ENCODE data around the gene NGRN.

NGRN gene

GRCh38 chr15:90232941-90233386, 32.5 kb upstream of the NGRN start:
- Histone ChIP-seq H3K4me3 (IDR thresholded peaks at IDR 0.05; ENCODE audit: insufficient read depth, low read depth, low read length) (no peak overlapping the region), H3K4me1 (ENCODE audit: low read depth, poor library complexity, severe bottlenecking) (peaks cover 16% of the 10 kb centered on the region), H2AFZ (ENCODE audit: low read depth) (peak overlapping the region; percentile 78), H3K36me3 (ENCODE audit: insufficient read depth) (no peaks in the 10 kb centered on the region), H4K20me1 (ENCODE audit: insufficient read depth) (no peaks in the 10 kb centered on the region), H3K79me2 (ENCODE audit: insufficient read depth, low read depth) (no peaks in the 10 kb centered on the region), H3K9ac (peak overlapping the region; percentile 61; the same call in 1 of the 2 replicates), H3K27ac (peak overlapping the region; percentile 58), H3K4me2 (peak overlapping the region; percentile 61), H3K27me3 (ENCODE audit: insufficient read depth, low read depth) (no peaks in the 10 kb centered on the region)
- TF ChIP-seq, protein P1, sequence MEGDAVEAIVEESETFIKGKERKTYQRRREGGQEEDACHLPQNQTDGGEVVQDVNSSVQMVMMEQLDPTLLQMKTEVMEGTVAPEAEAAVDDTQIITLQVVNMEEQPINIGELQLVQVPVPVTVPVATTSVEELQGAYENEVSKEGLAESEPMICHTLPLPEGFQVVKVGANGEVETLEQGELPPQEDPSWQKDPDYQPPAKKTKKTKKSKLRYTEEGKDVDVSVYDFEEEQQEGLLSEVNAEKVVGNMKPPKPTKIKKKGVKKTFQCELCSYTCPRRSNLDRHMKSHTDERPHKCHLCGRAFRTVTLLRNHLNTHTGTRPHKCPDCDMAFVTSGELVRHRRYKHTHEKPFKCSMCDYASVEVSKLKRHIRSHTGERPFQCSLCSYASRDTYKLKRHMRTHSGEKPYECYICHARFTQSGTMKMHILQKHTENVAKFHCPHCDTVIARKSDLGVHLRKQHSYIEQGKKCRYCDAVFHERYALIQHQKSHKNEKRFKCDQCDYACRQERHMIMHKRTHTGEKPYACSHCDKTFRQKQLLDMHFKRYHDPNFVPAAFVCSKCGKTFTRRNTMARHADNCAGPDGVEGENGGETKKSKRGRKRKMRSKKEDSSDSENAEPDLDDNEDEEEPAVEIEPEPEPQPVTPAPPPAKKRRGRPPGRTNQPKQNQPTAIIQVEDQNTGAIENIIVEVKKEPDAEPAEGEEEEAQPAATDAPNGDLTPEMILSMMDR (conservative IDR thresholded peaks at IDR 0.05; ENCODE audit: low read depth, low read length), result no peak

DNA sequence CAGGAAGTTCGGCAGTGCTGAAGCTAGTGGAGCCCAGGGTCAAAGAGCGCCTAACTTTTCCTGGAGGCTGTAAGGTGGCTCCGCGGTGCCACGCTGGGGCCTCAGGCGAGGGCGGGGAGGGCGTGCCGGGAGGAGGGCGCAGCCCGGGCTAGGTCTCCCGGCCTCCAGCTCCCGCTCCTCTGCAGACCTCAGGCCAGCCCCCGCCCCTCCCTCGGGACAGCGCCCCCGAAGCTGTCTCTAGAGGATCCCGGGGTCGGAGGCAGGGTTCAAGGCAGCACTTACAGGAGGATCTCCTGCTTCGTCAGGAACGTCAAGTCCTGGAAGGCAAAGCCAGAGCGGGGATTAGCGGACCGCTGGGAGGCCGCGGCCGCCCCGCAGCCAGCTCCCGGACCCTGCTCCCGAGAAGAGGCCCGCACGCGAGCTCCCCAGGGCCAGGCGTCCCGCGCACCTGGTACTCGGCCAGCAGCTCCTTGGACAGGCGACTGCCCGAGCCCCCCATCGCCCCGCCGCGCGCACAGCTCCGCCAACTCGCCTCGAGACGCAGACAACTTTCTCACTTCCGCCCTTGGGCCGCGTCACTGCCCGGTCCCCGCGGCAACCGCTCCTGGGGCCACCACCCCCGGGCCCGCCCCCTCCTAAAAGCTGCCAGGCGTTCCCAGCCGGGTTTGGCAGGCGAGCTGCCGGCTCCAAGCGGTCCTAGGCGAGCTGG, 31.9 kb upstream of the NGRN start, which contains the start of gene CIB1:
Gene CIB1, minus strand, starts transcription at position 555 of the 709 bp plus-strand sequence. Its CDS starts 56 bp downstream, at position 499.
- H3K36me3 ChIP-seq (ENCODE audit: insufficient read depth), result no peaks in the 10 kb centered on the region
- H3K79me2 ChIP-seq (ENCODE audit: insufficient read depth, low read depth), result no peaks in the 10 kb centered on the region
- H2AFZ ChIP-seq (ENCODE audit: low read depth), result peak within 1 kb of the TSS; percentile 90
- no peak within 1 kb of the TSS for H3K4me3 ChIP-seq (IDR thresholded peaks at IDR 0.05; ENCODE audit: insufficient read depth, low read depth, low read length)
- peaks cover 16% of the 10 kb centered on the region for H3K4me1 ChIP-seq (ENCODE audit: low read depth, poor library complexity, severe bottlenecking)
- TF ChIP-seq, protein P1 (conservative IDR thresholded peaks at IDR 0.05; ENCODE audit: low read depth, low read length), result no peak; the same call in 1 of the 2 replicates
- peak within 1 kb of the TSS; percentile 61; the same call in 1 of the 2 replicates for H3K9ac ChIP-seq
- H4K20me1 ChIP-seq (ENCODE audit: insufficient read depth), result no peaks in the 10 kb centered on the region
- peak within 1 kb of the TSS; percentile 58 for H3K27ac ChIP-seq
- H3K27me3 ChIP-seq (ENCODE audit: insufficient read depth, low read depth), result no peaks in the 10 kb centered on the region
- H3K4me2 ChIP-seq, result peak within 1 kb of the TSS; percentile 73

GRCh38 chr15:90234096-90234988, 31.1 kb upstream of the NGRN start, which contains the start of gene GDPGP1:
GDPGP1 (plus strand) TSS chr15:90234209; CDS start chr15:90240909, 6,700 bp downstream.
- H3K79me2 ChIP-seq (ENCODE audit: insufficient read depth, low read depth), result no peaks in the 10 kb centered on the region
- H3K4me2 ChIP-seq, result peak within 1 kb of the TSS; percentile 73
- peak within 1 kb of the TSS; percentile 90 for H2AFZ ChIP-seq (ENCODE audit: low read depth)
- H4K20me1 ChIP-seq (ENCODE audit: insufficient read depth), result no peaks in the 10 kb centered on the region
- peak within 1 kb of the TSS; percentile 61; the same call in 1 of the 2 replicates for H3K9ac ChIP-seq
- H3K4me3 ChIP-seq (IDR thresholded peaks at IDR 0.05; ENCODE audit: insufficient read depth, low read depth, low read length), result no peak within 1 kb of the TSS
- H3K27me3 ChIP-seq (ENCODE audit: insufficient read depth, low read depth), result no peaks in the 10 kb centered on the region
- TF ChIP-seq, protein P1 (conservative IDR thresholded peaks at IDR 0.05; ENCODE audit: low read depth, low read length), result no peak
- peak within 1 kb of the TSS; percentile 58 for H3K27ac ChIP-seq
- H3K36me3 ChIP-seq (ENCODE audit: insufficient read depth), result no peaks in the 10 kb centered on the region
- H3K4me1 ChIP-seq (ENCODE audit: low read depth, poor library complexity, severe bottlenecking), result peaks cover 16% of the 10 kb centered on the region

GRCh38 chr15:90239371-90239770, 26.1 kb upstream of the NGRN start:
- Histone ChIP-seq H3K36me3 (ENCODE audit: insufficient read depth) (no peaks in the 10 kb centered on the region), H3K4me3 (IDR thresholded peaks at IDR 0.05; ENCODE audit: insufficient read depth, low read depth, low read length) (no peak overlapping the region), H3K4me2 (no peak overlapping the region), H3K9ac (no peak overlapping the region), H3K27me3 (ENCODE audit: insufficient read depth, low read depth) (no peaks in the 10 kb centered on the region), H3K79me2 (ENCODE audit: insufficient read depth, low read depth) (no peaks in the 10 kb centered on the region), H4K20me1 (ENCODE audit: insufficient read depth) (no peaks in the 10 kb centered on the region), H2AFZ (ENCODE audit: low read depth) (no peak overlapping the region), H3K4me1 (ENCODE audit: low read depth, poor library complexity, severe bottlenecking) (peaks cover 3% of the 10 kb centered on the region), H3K27ac (no peak overlapping the region)
- TF ChIP-seq, protein P1 (conservative IDR thresholded peaks at IDR 0.05; ENCODE audit: low read depth, low read length), result no peak

Data from KMS-11 (cell line).